Measurements from ENCODE around the gene TTL. TPM values are rescaled to one million over a fixed set of nuclear protein-coding genes. Genes with fewer than 3 reads are reported as not detected.

TTL gene
- total and polyA plus RNA-seq, 2 of the 13 experiments (the other 11 are each of a cell fraction or from before 2014, with no cell fraction given), result 19.0 to 59.8 TPM

DNA sequence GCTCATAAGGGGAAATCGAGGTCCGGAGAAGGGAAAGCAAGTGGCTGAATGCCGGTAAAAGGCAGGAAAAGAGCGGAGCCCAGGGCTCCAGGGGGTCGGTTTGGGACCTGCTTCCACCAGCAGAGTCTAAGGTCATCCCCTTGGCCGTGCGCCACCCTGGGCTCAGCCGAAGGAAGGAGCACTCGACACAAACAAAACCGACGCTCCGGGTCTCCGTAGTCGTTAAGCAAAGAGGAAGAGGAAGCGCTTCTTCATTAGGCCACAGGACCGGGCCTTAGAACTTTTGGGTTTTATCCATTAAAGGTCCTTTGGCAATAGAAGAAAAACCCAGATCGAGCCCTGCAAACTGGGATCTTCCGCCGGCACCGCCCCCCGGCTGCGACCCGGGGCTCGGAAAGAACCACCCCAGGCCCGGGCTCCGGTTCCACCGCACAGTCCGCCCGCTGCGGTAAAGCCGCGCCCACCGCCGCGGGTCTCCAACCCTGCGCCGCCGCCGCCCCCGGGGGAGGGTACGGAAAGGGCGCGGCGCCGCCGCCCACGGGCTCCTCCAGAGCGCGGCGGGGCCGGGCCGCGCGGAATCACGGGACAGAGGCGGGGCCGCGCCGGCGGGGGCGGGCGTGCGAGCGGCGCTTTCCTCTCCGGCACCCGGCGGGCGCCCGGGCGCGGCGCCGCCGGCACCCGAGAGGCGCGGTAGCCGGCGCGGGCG lies at the start of gene TTL (continued):
- TF ChIP-seq ZBTB40 (IDR thresholded peaks at IDR 0.05), result no peak
- TF ChIP-seq ZBTB40 (CRISPR knock-in tag; IDR thresholded peaks at IDR 0.05), result peak; percentile 68; the same call in 1 of the 2 replicates
- no peak for TF ChIP-seq ZNF784 (CRISPR knock-in tag; IDR thresholded peaks at IDR 0.05; ENCODE audit: borderline replicate concordance)
- TF ChIP-seq MZF1 (CRISPR knock-in tag; IDR thresholded peaks at IDR 0.05; ENCODE audit: borderline replicate concordance), result no peak
- no peak for TF ChIP-seq MATR3 (CRISPR knock-in tag; IDR thresholded peaks at IDR 0.05)
- no peak for TF ChIP-seq ZNF207 (IDR thresholded peaks at IDR 0.05; ENCODE audit: borderline replicate concordance)
- 0 out of 2 replicates have a peak, but pooled peaks have one; percentile 2 for TF ChIP-seq GATA4 (IDR thresholded peaks at IDR 0.05; ENCODE audit: borderline replicate concordance, low read depth)
- TF ChIP-seq KDM4B (CRISPR knock-in tag; IDR thresholded peaks at IDR 0.05), result 0 out of 2 replicates have a peak, but pooled peaks have one; percentile 19
- TF ChIP-seq RELA (CRISPR knock-in tag; IDR thresholded peaks at IDR 0.05), result 0 out of 2 replicates have a peak, but pooled peaks have one; percentile 56
- 0 out of 2 replicates have a peak, but pooled peaks have one; percentile 70 for TF ChIP-seq ZNF878 (CRISPR knock-in tag; IDR thresholded peaks at IDR 0.05)
- peak; percentile 27; the same call in 1 of the 2 replicates for TF ChIP-seq RAD21 (CRISPR knock-in tag; IDR thresholded peaks at IDR 0.05)
- TF ChIP-seq HOXA3 (CRISPR knock-in tag; IDR thresholded peaks at IDR 0.05), result 0 out of 2 replicates have a peak, but pooled peaks have one; percentile 10
- no peak for TF ChIP-seq ZBTB39 (CRISPR knock-in tag; IDR thresholded peaks at IDR 0.05)
- TF ChIP-seq POLR2G (IDR thresholded peaks at IDR 0.05; ENCODE audit: low read depth, low read length), result 0 out of 2 replicates have a peak, but pooled peaks have one; percentile 42
- TF ChIP-seq ZNF782 (CRISPR knock-in tag; IDR thresholded peaks at IDR 0.05; ENCODE audit: borderline replicate concordance), result peak; percentile 73; the same call in 1 of the 2 replicates
- TF ChIP-seq ZSCAN21 (CRISPR knock-in tag; IDR thresholded peaks at IDR 0.05; ENCODE audit: borderline replicate concordance), result 0 out of 2 replicates have a peak, but pooled peaks have one; percentile 16
- peak; percentile 72; the same call in 1 of the 2 replicates for TF ChIP-seq ZSCAN31 (CRISPR knock-in tag; IDR thresholded peaks at IDR 0.05; ENCODE audit: low read depth)
